Vagina (tissue), 2 donors: ENCODE measurements around the gene ABCB4.

Experiments
- POLR2A ChIP-seq, 2 donors: fragments of 450-650 bp; IDR thresholded peaks; one replicate each; pipeline ENCODE4 v1.6.1; 2017; ENCODE audit warnings: antibody characterized with exemption in 2 of 2, mild to moderate bottlenecking in 2 of 2, moderate library complexity in 2 of 2
- POLR2AphosphoS5 ChIP-seq, 2 donors: sonication (generic); formaldehyde crosslinking; IDR thresholded peaks; one replicate each; pipeline ENCODE4 v1.9.0; 2017; ENCODE audit warnings: antibody characterized with exemption in 2 of 2, mild to moderate bottlenecking in 2 of 2, low read depth in 1 of 2; ENCODE audit not compliant: insufficient read depth in 1 of 2
- TF ChIP-seq, protein P1 (sequence below), 3 experiments: fragments of 450-650 bp in 2 of 3; fragments of 200-600 bp in 1 of 3; sonication (generic) in 1 of 3; IDR thresholded peaks; one replicate each; pipeline ENCODE4 v1.5.1; 2017 to 2019; ENCODE audit warnings: antibody characterized with exemption in 3 of 3, mild to moderate bottlenecking in 2 of 3, moderate library complexity in 2 of 3

DNA sequence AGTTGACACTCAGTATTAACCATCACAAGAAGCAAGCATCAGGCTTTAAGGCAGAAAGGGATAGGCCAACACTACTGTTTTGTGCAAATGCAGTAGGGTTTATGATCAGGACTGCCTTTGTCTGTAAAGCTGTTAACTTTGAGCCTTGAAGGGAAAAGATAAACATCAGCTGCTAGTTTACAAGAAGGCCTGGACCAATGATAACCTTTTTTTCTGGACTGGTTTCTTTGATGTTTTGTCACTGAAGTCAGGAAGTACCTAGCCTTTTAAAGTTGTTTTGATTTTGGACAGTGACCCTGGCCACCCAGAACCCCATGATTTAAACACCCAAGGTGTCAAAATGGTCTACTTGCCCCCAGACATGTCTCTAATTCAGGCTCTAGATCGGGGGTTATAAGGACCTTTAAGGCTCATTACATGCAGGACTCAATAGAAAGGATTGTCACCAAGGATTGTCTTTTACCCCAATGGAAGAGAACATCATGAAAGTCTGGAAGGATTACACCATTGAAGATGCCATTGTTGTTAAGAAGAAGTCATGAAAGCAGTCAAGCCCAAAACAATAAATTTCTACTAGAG lies 79.9 kb downstream of the ABCB4 start:
- TF ChIP-seq, protein P1, sequence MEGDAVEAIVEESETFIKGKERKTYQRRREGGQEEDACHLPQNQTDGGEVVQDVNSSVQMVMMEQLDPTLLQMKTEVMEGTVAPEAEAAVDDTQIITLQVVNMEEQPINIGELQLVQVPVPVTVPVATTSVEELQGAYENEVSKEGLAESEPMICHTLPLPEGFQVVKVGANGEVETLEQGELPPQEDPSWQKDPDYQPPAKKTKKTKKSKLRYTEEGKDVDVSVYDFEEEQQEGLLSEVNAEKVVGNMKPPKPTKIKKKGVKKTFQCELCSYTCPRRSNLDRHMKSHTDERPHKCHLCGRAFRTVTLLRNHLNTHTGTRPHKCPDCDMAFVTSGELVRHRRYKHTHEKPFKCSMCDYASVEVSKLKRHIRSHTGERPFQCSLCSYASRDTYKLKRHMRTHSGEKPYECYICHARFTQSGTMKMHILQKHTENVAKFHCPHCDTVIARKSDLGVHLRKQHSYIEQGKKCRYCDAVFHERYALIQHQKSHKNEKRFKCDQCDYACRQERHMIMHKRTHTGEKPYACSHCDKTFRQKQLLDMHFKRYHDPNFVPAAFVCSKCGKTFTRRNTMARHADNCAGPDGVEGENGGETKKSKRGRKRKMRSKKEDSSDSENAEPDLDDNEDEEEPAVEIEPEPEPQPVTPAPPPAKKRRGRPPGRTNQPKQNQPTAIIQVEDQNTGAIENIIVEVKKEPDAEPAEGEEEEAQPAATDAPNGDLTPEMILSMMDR (IDR thresholded peaks at IDR 0.05) = no peak
- no peak for TF ChIP-seq POLR2A (IDR thresholded peaks at IDR 0.05)
- TF ChIP-seq POLR2AphosphoS5 (IDR thresholded peaks at IDR 0.05; ENCODE audit: insufficient read depth in 1 of 2, low read depth in 1 of 2) = no peak
